Measurements from ENCODE around the gene BDP1.
"Not testable (repeated sequence)": the region's sequence is repeated elsewhere in the genome, so short reads cannot be mapped to it uniquely, and the experiment has no call there.

DNA sequence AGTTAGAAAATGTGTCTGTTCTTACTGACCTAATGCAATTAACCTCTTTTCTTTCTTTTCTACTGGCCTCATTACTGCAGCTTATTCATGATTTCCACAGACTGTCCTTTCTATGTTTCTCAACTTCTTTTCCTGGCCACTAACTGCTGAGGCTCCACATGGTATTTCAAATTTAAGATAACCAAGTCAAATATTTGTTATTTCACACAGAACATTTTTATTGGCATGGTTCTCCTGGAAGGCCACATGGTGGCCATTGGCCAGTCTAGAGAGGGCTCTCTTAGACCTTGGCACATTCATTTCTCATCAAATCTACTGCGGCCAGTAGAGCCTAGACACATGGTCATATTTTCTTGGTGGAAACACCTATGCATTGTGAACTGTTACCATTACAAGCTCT lies 13.9 kb upstream of the BDP1 start:
- TF ChIP-seq CTCF (IDR thresholded peaks at IDR 0.05; ENCODE audit: low read depth, low read length); POLR2A (IDR thresholded peaks at IDR 0.05; ENCODE audit: extremely low read depth, insufficient read length); MYC (IDR thresholded peaks at IDR 0.05; ENCODE audit: low read depth, low read length): not testable (repeated sequence)

Data from NB4 (cell line).